Lung (tissue), 12 donors: ENCODE measurements around the gene CELF1. TPM values are rescaled to one million over a fixed set of nuclear protein-coding genes. Genes with fewer than 3 reads are reported as not detected.

Experiments used
- ATAC-seq: fragments of 200-7000 bp; cut with Tn5 transposase; one replicate; pipeline ENCODE4 v1.9.1; 2020; ENCODE audit warnings: moderate number of reproducible peaks; ENCODE audit not compliant: insufficient read depth, low FRiP score
- DNase-seq, 3 donors: peaks; one replicate each; pipeline ENCODE4 v3.0.0-alpha.2; 2013 to 2017
- H3K27ac ChIP-seq, 2 donors: one replicate each; pipeline ENCODE4 v1.5.1; 2013; ENCODE audit warnings: mild to moderate bottlenecking in 2 of 2, moderate library complexity in 2 of 2, control low read depth in 1 of 2, inconsistent platforms in 1 of 2, low read depth in 1 of 2, low read length in 1 of 2
- H3K27me3 ChIP-seq, 3 donors: one replicate each; pipeline ENCODE4 v1.5.1; 2013; ENCODE audit warnings: low read length in 2 of 3; ENCODE audit not compliant: control insufficient read depth in 3 of 3, insufficient read depth in 3 of 3
- H3K36me3 ChIP-seq, 4 donors: one replicate each; pipeline ENCODE4 v1.5.1; 2013; ENCODE audit warnings: low read length in 4 of 4, mild to moderate bottlenecking in 1 of 4, moderate library complexity in 1 of 4; ENCODE audit not compliant: control insufficient read depth in 4 of 4, insufficient read depth in 4 of 4
- H3K4me1 ChIP-seq, 5 donors: one replicate each; pipeline ENCODE4 v1.5.1; 2013; ENCODE audit warnings: low read length in 5 of 5, mild to moderate bottlenecking in 2 of 5, moderate library complexity in 1 of 5; ENCODE audit not compliant: control insufficient read depth in 5 of 5, insufficient read depth in 5 of 5
- H3K4me3 ChIP-seq: one replicate; pipeline ENCODE4 v1.5.1; 2013; ENCODE audit warnings: mild to moderate bottlenecking, control low read depth, moderate library complexity
- H3K9ac ChIP-seq, 2 donors: one replicate each; pipeline ENCODE4 v1.5.1; 2013; ENCODE audit warnings: low read length in 2 of 2, control low read depth in 1 of 2; ENCODE audit not compliant: insufficient read depth in 1 of 2
- H3K9me3 ChIP-seq, 4 donors: one replicate each; pipeline ENCODE4 v1.5.1; 2013; ENCODE audit warnings: low read length in 3 of 4, mild to moderate bottlenecking in 1 of 4, moderate library complexity in 1 of 4; ENCODE audit not compliant: control insufficient read depth in 4 of 4, insufficient read depth in 3 of 4
- WGBS, 2 donors: extraction: QIAGEN DNeasy Blood & Tissue Kit; methylation state at CpG; one replicate each; pipeline ENCODE4 v1.1.7; 2013; 5-methylcytosine and 5-hydroxymethylcytosine counted together
- polyA plus RNA-seq, 2 donors: library from polyadenylated mRNA; stranded (reverse); fragments of 200-250 nt; gene quantifications; one replicate each; pipeline ENCODE4 v1.2.1, GENCODE V29; 2013
- total RNA-seq, 2 donors: library from RNA; depleted of rRNA in 1 of 2; stranded (reverse); fragments of >200 nt in 1 of 2; gene quantifications; one replicate each; pipeline ENCODE4 v1.2.1, GENCODE V29; 2014 to 2021
- TF ChIP-seq, protein P1 (sequence below): IDR thresholded peaks from 2 replicates; pipeline ENCODE4 v1.5.1; 2012; ENCODE audit warnings: mild to moderate bottlenecking; ENCODE audit errors: control extremely low read depth, extremely low read depth
- donor health status: control.
- donor health status: control.
- donor health status: Bipolar disorder and iron deficiency.
- donor health status: healthy.
- donor health status: DM: yes; HTN: yes; CAD: no.

Gene CELF1
- total and polyA plus RNA-seq, 4 donors = 32.2 to 184 (median 63.8) TPM

DNA sequence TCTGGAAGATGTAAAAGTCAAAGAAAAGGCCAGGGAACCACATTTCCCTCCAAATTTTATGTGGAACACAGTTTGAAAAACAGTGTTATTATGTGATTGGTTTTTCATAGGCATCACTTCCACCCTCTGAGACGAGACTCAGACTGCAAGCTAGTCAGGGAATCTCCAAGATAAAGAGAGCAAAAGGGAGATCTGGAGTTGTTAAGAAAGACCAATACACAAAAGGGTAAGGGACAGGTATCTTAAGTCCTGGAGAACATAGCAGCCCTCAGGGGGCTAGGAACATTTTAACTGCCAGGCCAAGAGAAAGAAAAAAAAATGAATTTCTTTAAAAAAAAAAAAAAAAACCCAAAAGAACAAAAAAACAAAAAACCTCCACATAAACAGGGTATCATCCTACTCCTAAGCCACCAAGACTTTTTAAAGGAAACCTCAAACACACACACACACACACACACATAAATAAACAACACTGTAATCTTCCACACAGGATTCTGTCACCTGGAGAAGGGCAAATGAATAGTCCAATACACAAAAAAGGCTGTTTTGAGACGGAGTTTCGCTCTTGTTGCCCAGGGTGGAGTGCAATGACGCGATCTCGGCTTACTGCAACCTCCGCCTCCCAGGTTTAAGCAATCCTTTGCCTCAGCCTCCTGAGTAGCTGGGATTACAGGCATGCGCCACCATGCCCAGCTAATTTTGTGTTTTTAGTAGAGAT, 44.5 kb downstream of the CELF1 start:
- H3K36me3 ChIP-seq = peaks cover 0 to 3% (median 0%) of the 10 kb centered on the region in 4 donors
- H3K4me3 ChIP-seq = no peak overlapping the region
- DNase-seq = no peak
- H3K4me1 ChIP-seq = peaks cover 0 to 26% (median 16%) of the 10 kb centered on the region in 5 donors
- no peak for ATAC-seq
- H3K27me3 ChIP-seq = no peaks in the 10 kb centered on the region
- 78 to 81% methylated on average over 8 of the region's 8 CpGs for WGBS, 2 donors
- TF ChIP-seq, protein P1, sequence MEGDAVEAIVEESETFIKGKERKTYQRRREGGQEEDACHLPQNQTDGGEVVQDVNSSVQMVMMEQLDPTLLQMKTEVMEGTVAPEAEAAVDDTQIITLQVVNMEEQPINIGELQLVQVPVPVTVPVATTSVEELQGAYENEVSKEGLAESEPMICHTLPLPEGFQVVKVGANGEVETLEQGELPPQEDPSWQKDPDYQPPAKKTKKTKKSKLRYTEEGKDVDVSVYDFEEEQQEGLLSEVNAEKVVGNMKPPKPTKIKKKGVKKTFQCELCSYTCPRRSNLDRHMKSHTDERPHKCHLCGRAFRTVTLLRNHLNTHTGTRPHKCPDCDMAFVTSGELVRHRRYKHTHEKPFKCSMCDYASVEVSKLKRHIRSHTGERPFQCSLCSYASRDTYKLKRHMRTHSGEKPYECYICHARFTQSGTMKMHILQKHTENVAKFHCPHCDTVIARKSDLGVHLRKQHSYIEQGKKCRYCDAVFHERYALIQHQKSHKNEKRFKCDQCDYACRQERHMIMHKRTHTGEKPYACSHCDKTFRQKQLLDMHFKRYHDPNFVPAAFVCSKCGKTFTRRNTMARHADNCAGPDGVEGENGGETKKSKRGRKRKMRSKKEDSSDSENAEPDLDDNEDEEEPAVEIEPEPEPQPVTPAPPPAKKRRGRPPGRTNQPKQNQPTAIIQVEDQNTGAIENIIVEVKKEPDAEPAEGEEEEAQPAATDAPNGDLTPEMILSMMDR = no peak
- no peaks in the 10 kb centered on the region for H3K9me3 ChIP-seq
- H3K27ac ChIP-seq = no peak overlapping the region
- H3K9ac ChIP-seq = no peak overlapping the region

DNA sequence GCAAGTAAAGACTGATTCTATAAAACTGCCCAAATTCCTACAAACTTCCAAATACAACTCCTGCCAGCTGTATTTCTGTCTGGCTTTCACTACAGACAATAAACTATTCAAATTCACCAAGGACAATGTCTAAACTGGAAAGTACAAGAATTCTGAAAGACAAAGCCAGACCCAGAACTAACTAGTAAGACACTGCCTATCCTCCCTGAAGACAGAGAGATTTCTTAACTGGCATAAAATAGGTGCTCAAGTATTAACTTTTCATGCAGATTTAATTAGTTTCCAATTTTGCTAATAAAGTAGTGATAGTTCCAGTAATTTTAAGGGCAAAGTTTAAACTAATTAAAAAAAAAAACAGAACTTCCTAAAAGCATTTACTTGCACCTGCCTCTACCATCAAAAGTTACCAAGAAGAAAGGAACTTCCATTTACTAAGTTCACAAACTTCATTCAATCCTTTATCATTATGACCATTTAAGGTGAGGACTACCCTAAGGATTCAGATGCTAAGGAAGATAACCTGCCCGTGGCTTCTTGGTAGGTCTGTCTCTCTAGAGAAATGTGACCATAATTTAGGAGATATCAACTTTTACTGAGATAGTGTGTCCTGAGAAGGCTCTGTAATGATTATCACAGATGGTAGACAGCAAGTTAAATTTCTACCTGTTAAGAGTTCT, 45.2 kb downstream of the CELF1 start:
- Histone ChIP-seq H3K27ac (no peak overlapping the region), H3K27me3 (no peaks in the 10 kb centered on the region), H3K4me3 (no peak overlapping the region), H3K9me3 (no peaks in the 10 kb centered on the region), H3K36me3 (peaks cover 0 to 3% (median 0%) of the 10 kb centered on the region in 4 donors), H3K4me1 (peaks cover 0 to 24% (median 15%) of the 10 kb centered on the region in 5 donors), H3K9ac (no peak overlapping the region)
- DNase-seq (no peak), ATAC-seq (no peak)
- TF ChIP-seq, protein P1 = no peak
- 19 to 55% methylated on average over 1 of the region's 1 CpG for WGBS, 2 donors

DNA sequence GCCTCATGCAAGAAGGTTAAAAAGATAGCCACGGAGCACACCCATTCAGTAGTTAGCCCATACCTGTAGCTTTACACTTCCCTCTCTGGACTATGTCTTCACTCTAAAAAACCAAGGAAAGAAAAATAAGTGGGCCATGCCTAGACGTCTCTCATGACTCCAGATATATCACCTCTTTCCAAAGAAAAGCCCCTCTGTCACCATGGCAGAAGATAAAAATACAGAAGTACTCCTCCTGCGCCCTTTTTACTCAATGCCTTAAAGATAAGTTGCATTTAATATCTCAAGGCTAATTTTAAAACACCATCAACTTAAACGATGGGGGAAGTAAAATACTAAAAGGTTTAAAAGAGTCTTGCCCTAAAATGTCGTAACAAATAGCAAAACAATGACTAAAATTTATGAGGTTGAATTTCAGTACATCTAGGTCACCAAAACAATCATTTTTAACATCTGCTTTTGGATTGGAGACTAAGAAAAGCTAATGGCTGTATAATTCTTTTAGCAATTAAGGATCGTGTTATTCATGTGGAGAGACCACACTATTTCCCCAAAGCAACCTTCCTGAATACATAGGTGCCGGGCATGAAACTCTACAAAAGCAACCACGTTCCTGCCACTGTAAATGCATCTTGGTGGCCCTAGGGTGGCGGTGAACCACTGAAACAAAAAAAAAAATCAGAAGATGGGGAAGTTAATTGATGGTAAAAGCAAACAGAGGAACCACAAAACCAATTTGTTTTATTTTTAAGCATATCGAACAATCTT, 46.0 kb downstream of the CELF1 start:
- Histone ChIP-seq H3K9ac (peak overlapping the region in 1 of 2 donors; percentile 16), H3K4me1 (peaks cover 0 to 22% (median 14%) of the 10 kb centered on the region in 5 donors), H3K27me3 (no peaks in the 10 kb centered on the region), H3K4me3 (no peak overlapping the region), H3K27ac (peak overlapping the region in 1 of 2 donors; percentile 14), H3K36me3 (peaks cover 0 to 3% (median 0%) of the 10 kb centered on the region in 4 donors), H3K9me3 (no peaks in the 10 kb centered on the region)
- TF ChIP-seq, protein P1 = no peak
- 40 to 67% methylated on average over 10 of the region's 10 CpGs for WGBS, 2 donors
- ATAC-seq = no peak
- no peak for DNase-seq
